Spleen (tissue), 7 donors: Measurements from ENCODE around the gene EDEM1.
A peak's percentile ranks its signal among the peaks of the same experiment; 100 is the strongest.

Experiments used
- CTCF ChIP-seq, 11 experiments: fragments of 200-600 bp in 7 of 11; fragments of 450-650 bp in 4 of 11; sonication (generic) in 4 of 11; IDR thresholded peaks in 8 of 11; conservative IDR thresholded peaks in 3 of 11; 1 replicate in 7 of 11; 2 replicates in 4 of 11; pipeline versions ENCODE4 v1.4.0 to v1.8.0; 2016 to 2021; ENCODE audit warnings: antibody characterized with exemption in 11 of 11, inconsistent platforms in 4 of 11, mild to moderate bottlenecking in 1 of 11
- POLR2A ChIP-seq, 3 donors: fragments of 450-650 bp; IDR thresholded peaks; one replicate each; pipeline ENCODE4 v1.5.1; 2017; ENCODE audit warnings: antibody characterized with exemption in 3 of 3, mild to moderate bottlenecking in 1 of 3
- POLR2AphosphoS5 ChIP-seq, 3 donors: sonication (generic); formaldehyde crosslinking; IDR thresholded peaks; one replicate each; pipeline ENCODE4 v1.5.1; 2017; ENCODE audit warnings: antibody characterized with exemption in 3 of 3
- donor health status: DM: no; HTN: no; CAD: no; lungs with moderate emphysema.
- donor health status: DM: no; HTN: no; CAD: no.
- donor health status: DM: no; HTN: no; CAD: no.

- TF ChIP-seq POLR2A (IDR thresholded peaks at IDR 0.05), result no peak
- TF ChIP-seq CTCF (IDR thresholded peaks at IDR 0.05 in 8 of 11, conservative IDR thresholded peaks at IDR 0.05 in 3 of 11), result peak in 4 of 11 experiments; percentile 23 to 39 (median 31)
- TF ChIP-seq POLR2AphosphoS5 (IDR thresholded peaks at IDR 0.05), result no peak
Measured at GRCh38 chr3:5226783-5227182, 39.3 kb downstream of the EDEM1 start.
